ENCODE data around the gene C1orf53. TPM values are rescaled to one million over a fixed set of nuclear protein-coding genes. Genes with fewer than 3 reads are reported as not detected.

The C1orf53 gene
- total and polyA plus RNA-seq, 2 donors (not counting 1 experiment from before 2014, with no cell fraction given): 0.24 TPM; not detected in 1

DNA sequence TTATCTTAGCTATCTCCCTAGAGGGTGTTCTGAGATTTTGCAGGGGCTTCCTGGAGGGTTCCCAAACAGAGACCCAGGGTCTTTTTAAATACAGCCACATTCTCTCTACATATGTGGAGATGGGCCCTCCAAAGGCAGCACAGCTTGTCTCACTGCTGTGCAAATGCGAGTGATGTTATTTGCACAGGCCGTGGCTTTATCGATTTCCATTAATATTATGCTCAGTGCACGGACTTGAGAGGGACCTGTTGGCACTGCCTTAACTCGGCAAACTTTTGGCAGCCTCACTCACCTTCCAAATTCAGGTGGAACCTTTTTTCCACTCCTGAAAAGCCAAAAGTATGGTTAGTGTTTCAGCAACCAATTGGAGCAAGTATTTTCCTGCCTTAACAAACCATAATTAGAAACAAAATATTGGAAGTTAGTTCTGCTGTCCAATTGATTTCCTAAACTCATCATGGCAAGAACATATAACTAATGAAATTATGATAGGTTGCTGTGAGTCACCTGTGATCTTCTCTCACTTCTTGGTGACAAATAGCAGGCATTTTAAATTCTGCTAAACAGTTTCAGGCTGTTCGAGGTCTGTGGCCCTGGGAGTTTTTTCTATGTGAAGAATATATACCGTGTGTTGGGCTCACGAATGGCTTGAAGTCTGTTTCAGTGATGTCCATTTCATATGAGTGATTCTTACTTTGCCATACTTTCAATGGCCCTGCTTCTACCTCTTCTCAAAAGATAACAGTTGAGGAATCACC lies 25.7 kb downstream of the C1orf53 start:
- H3K36me3 ChIP-seq (replicated peaks in 1 of 2; ENCODE audit: control extremely low read depth in 1 of 2, control insufficient read depth in 1 of 2, extremely low read depth in 1 of 2, insufficient read depth in 2 of 2, low read length in 1 of 2): no peaks in the 10 kb centered on the region
- Mint-ChIP-seq H3K9me3 (ENCODE audit: insufficient read depth) (no peaks in the 10 kb centered on the region), H3K4me3 (no peak overlapping the region), H3K27ac (no peak overlapping the region), H3K4me1 (peaks cover 2% of the 10 kb centered on the region), H3K27me3 (peaks cover 65% of the 10 kb centered on the region)
- no peak overlapping the region for H2AFZ ChIP-seq (ENCODE audit: insufficient read depth, low read depth, low read length, poor library complexity, severe bottlenecking)
- ChIA-PET CTCF (interaction anchor here (0.7 to 3.1 kb wide), 8 partner anchors 12 to 409 kb away, joined by 3 to 21 read pairs (median 8); partner anchors contain the start of gene C1orf53), POLR2A (no interaction called here)
- no peak overlapping the region for H3K9ac ChIP-seq (ENCODE audit: low read length)
- H3K27me3 ChIP-seq (replicated peaks in 1 of 4; ENCODE audit: control extremely low read depth in 1 of 4, control insufficient read depth in 3 of 4, insufficient read depth in 4 of 4, low read length in 3 of 4): peaks cover 0 to 50% (median 22%) of the 10 kb centered on the region in 4 experiments
- no peak overlapping the region for H3K4me3 ChIP-seq (ENCODE audit: control extremely low read depth in 1 of 5, extremely low read depth in 1 of 5, insufficient read depth in 1 of 5, low read depth in 2 of 5, low read length in 4 of 5)
- intact Hi-C loops (cut with micrococcal nuclease): no loop called here
- WGBS (ENCODE audit: insufficient coverage): 95% methylated on average over 4 of the region's 8 CpGs
- H4K20me1 ChIP-seq (ENCODE audit: control insufficient read depth, insufficient read depth, low read length, poor library complexity, severe bottlenecking): no peaks in the 10 kb centered on the region
- H3K4me1 ChIP-seq (ENCODE audit: control insufficient read depth in 2 of 2, insufficient read depth in 2 of 2, low read length in 2 of 2): peaks cover 3 to 4% of the 10 kb centered on the region in 2 donors
- H3K9me3 ChIP-seq (ENCODE audit: control extremely low read depth in 1 of 3, control insufficient read depth in 2 of 3, insufficient read depth in 1 of 3, low read length in 2 of 3): no peaks in the 10 kb centered on the region
- DNase-seq (no peak), ATAC-seq (ENCODE audit: low read depth) (no peak)
- H3K4me2 ChIP-seq (replicated peaks; ENCODE audit: low read depth, low read length, poor library complexity, severe bottlenecking): no peak overlapping the region
- TF ChIP-seq, protein P1, sequence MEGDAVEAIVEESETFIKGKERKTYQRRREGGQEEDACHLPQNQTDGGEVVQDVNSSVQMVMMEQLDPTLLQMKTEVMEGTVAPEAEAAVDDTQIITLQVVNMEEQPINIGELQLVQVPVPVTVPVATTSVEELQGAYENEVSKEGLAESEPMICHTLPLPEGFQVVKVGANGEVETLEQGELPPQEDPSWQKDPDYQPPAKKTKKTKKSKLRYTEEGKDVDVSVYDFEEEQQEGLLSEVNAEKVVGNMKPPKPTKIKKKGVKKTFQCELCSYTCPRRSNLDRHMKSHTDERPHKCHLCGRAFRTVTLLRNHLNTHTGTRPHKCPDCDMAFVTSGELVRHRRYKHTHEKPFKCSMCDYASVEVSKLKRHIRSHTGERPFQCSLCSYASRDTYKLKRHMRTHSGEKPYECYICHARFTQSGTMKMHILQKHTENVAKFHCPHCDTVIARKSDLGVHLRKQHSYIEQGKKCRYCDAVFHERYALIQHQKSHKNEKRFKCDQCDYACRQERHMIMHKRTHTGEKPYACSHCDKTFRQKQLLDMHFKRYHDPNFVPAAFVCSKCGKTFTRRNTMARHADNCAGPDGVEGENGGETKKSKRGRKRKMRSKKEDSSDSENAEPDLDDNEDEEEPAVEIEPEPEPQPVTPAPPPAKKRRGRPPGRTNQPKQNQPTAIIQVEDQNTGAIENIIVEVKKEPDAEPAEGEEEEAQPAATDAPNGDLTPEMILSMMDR (IDR thresholded peaks at IDR 0.05): no peak
- TF ChIP-seq EZH2 (IDR thresholded peaks at IDR 0.05; ENCODE audit: borderline replicate concordance, insufficient read depth, low read depth, low read length, poor library complexity, severe bottlenecking): no peak
- H3K79me2 ChIP-seq (ENCODE audit: control insufficient read depth, insufficient read depth, low read length): no peaks in the 10 kb centered on the region
- no peak overlapping the region for H3K27ac ChIP-seq (ENCODE audit: low read length in 2 of 2)

DNA sequence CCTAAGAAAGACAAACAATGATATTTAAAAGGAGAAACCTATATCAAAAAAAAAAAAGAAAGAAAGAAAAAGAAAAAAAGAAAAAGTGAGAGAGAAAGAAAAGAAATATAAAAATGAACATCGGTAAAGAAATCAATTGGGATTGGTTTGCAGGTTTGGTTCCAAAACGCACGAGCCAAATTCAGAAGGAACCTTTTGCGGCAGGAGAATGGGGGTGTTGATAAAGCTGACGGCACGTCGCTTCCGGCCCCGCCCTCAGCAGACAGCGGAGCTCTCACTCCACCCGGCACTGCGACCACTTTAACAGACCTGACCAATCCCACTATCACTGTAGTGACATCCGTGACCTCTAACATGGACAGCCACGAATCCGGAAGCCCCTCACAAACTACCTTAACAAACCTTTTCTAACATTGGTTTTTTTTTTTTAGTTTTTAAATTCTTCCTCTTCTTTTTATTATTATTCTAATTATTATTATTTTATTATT lies 26.5 kb downstream of the C1orf53 start:
- 5% methylated on average over 11 of the region's 15 CpGs for WGBS (ENCODE audit: insufficient coverage)
- no peak overlapping the region for H3K9ac ChIP-seq (ENCODE audit: low read length)
- H3K4me3 Mint-ChIP-seq: peak overlapping the region; percentile 49

More for the DNA sequence above, 26.5 kb downstream of the C1orf53 start:
- intact Hi-C loops (cut with micrococcal nuclease): no loop called here
- CTCF ChIA-PET: no interaction called here
- Mint-ChIP-seq H3K9me3 (ENCODE audit: insufficient read depth) (no peaks in the 10 kb centered on the region), H3K27ac (no peak overlapping the region), H3K4me1 (peaks cover 2% of the 10 kb centered on the region), H3K27me3 (peaks cover 61% of the 10 kb centered on the region)
- H3K27me3 ChIP-seq (replicated peaks in 1 of 4; ENCODE audit: control extremely low read depth in 1 of 4, control insufficient read depth in 3 of 4, insufficient read depth in 4 of 4, low read length in 3 of 4): peaks cover 0 to 50% (median 18%) of the 10 kb centered on the region in 4 experiments
- DNase-seq (peak; percentile 23), ATAC-seq (ENCODE audit: low read depth) (no peak)
- H3K4me3 ChIP-seq (ENCODE audit: control extremely low read depth in 1 of 5, extremely low read depth in 1 of 5, insufficient read depth in 1 of 5, low read depth in 2 of 5, low read length in 4 of 5): no peak overlapping the region
- H3K9me3 ChIP-seq (ENCODE audit: control extremely low read depth in 1 of 3, control insufficient read depth in 2 of 3, insufficient read depth in 1 of 3, low read length in 2 of 3): no peaks in the 10 kb centered on the region
- no peaks in the 10 kb centered on the region for H3K79me2 ChIP-seq (ENCODE audit: control insufficient read depth, insufficient read depth, low read length)
- peaks cover 3 to 4% of the 10 kb centered on the region in 2 donors for H3K4me1 ChIP-seq (ENCODE audit: control insufficient read depth in 2 of 2, insufficient read depth in 2 of 2, low read length in 2 of 2)
- H3K4me2 ChIP-seq (replicated peaks; ENCODE audit: low read depth, low read length, poor library complexity, severe bottlenecking): peak overlapping the region; percentile 32
- H4K20me1 ChIP-seq (ENCODE audit: control insufficient read depth, insufficient read depth, low read length, poor library complexity, severe bottlenecking): no peaks in the 10 kb centered on the region
- H3K27ac ChIP-seq (ENCODE audit: low read length in 2 of 2): no peak overlapping the region
- H3K36me3 ChIP-seq (replicated peaks in 1 of 2; ENCODE audit: control extremely low read depth in 1 of 2, control insufficient read depth in 1 of 2, extremely low read depth in 1 of 2, insufficient read depth in 2 of 2, low read length in 1 of 2): no peaks in the 10 kb centered on the region
- TF ChIP-seq, protein P1 (IDR thresholded peaks at IDR 0.05): peak; percentile 21
- no peak for TF ChIP-seq EZH2 (IDR thresholded peaks at IDR 0.05; ENCODE audit: borderline replicate concordance, insufficient read depth, low read depth, low read length, poor library complexity, severe bottlenecking)
- peak overlapping the region; percentile 12 for H2AFZ ChIP-seq (ENCODE audit: insufficient read depth, low read depth, low read length, poor library complexity, severe bottlenecking)
- POLR2A ChIA-PET: no interaction called here

Data from B cell (primary cell).